Measurements from ENCODE around the gene CDK19. TPM values are rescaled to one million over a fixed set of nuclear protein-coding genes. Genes with fewer than 3 reads are reported as not detected.

CDK19 gene
- total RNA-seq, 1 donor from 2014 or later: 26.6 TPM

- Histone ChIP-seq H3K27me3 (no peaks in the 10 kb centered on the region), H3K4me1 (no peaks in the 10 kb centered on the region), H3K36me3 (no peaks in the 10 kb centered on the region), H3K9me3 (no peaks in the 10 kb centered on the region), H3K27ac (no peak overlapping the region), H3K4me3 (no peak overlapping the region)
- TF ChIP-seq, protein P1, sequence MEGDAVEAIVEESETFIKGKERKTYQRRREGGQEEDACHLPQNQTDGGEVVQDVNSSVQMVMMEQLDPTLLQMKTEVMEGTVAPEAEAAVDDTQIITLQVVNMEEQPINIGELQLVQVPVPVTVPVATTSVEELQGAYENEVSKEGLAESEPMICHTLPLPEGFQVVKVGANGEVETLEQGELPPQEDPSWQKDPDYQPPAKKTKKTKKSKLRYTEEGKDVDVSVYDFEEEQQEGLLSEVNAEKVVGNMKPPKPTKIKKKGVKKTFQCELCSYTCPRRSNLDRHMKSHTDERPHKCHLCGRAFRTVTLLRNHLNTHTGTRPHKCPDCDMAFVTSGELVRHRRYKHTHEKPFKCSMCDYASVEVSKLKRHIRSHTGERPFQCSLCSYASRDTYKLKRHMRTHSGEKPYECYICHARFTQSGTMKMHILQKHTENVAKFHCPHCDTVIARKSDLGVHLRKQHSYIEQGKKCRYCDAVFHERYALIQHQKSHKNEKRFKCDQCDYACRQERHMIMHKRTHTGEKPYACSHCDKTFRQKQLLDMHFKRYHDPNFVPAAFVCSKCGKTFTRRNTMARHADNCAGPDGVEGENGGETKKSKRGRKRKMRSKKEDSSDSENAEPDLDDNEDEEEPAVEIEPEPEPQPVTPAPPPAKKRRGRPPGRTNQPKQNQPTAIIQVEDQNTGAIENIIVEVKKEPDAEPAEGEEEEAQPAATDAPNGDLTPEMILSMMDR (IDR thresholded peaks at IDR 0.05): no peak
- DNase-seq (no peak), ATAC-seq (no peak)
- intact Hi-C loops (cut with DNase I): no loop called here
These were observed 101.1 kb downstream of the CDK19 start for GRCh38 chr6:110714143-110714542.

GRCh38 chr6:110712238-110712637 lies 103.0 kb downstream of the CDK19 start:
- Histone ChIP-seq H3K27me3 (no peaks in the 10 kb centered on the region), H3K4me1 (no peaks in the 10 kb centered on the region), H3K4me3 (no peak overlapping the region), H3K27ac (no peak overlapping the region), H3K9me3 (no peaks in the 10 kb centered on the region), H3K36me3 (no peaks in the 10 kb centered on the region)
- no peak for ATAC-seq
- no peak for DNase-seq
- TF ChIP-seq, protein P1 (IDR thresholded peaks at IDR 0.05): no peak
- intact Hi-C loops (cut with DNase I): no loop called here

- ATAC-seq (no peak), DNase-seq (no peak)
- TF ChIP-seq, protein P1 (IDR thresholded peaks at IDR 0.05): no peak
- intact Hi-C loops (cut with DNase I): no loop called here
- Histone ChIP-seq H3K4me1 (no peaks in the 10 kb centered on the region), H3K36me3 (no peaks in the 10 kb centered on the region), H3K27ac (no peak overlapping the region), H3K27me3 (no peaks in the 10 kb centered on the region), H3K9me3 (no peaks in the 10 kb centered on the region), H3K4me3 (no peak overlapping the region)
These were observed 105.2 kb downstream of the CDK19 start for GRCh38 chr6:110710115-110710514.

GRCh38 chr6:110708295-110708950 lies 106.8 kb downstream of the CDK19 start:
- no peak overlapping the region for H3K4me3 ChIP-seq
- ATAC-seq (no peak), DNase-seq (no peak)
- H3K9me3 ChIP-seq: no peaks in the 10 kb centered on the region
- H3K27ac ChIP-seq: no peak overlapping the region
- H3K4me1 ChIP-seq: peaks cover 11% of the 10 kb centered on the region
- intact Hi-C loops (cut with DNase I): no loop called here
- H3K27me3 ChIP-seq: no peaks in the 10 kb centered on the region
- TF ChIP-seq, protein P1 (IDR thresholded peaks at IDR 0.05): no peak
- H3K36me3 ChIP-seq: no peaks in the 10 kb centered on the region

GRCh38 chr6:110705543-110705942 lies 109.7 kb downstream of the CDK19 start:
- no peaks in the 10 kb centered on the region for H3K27me3 ChIP-seq
- peak; percentile 31 for ATAC-seq
- intact Hi-C loops (cut with DNase I): no loop called here

More at GRCh38 chr6:110705543-110705942, 109.7 kb downstream of the CDK19 start:
- Histone ChIP-seq H3K4me3 (no peak overlapping the region), H3K4me1 (peaks cover 12% of the 10 kb centered on the region), H3K36me3 (no peaks in the 10 kb centered on the region), H3K27ac (no peak overlapping the region), H3K9me3 (no peaks in the 10 kb centered on the region)
- TF ChIP-seq, protein P1 (IDR thresholded peaks at IDR 0.05): no peak
- no peak for DNase-seq
